CD4-positive, alpha-beta T cell (primary cell): ENCODE results near the gene ERH. TPM values are rescaled to one million over a fixed set of nuclear protein-coding genes. Genes with fewer than 3 reads are reported as not detected.
A peak's percentile ranks its signal among the peaks of the same experiment; 100 is the strongest.

Experiments
- ATAC-seq: fragments of 200-7000 bp; cut with Tn5 transposase; one replicate; pipeline ENCODE4 v1.10.0; 2022; ENCODE audit warnings: mild to moderate bottlenecking; ENCODE audit not compliant: poor library complexity
- CTCF ChIA-PET: fragments of 350-600 bp; sonication (Branson Sonifier 250); formaldehyde crosslinking; loops from one replicate; lab custom pipeline; 2021; ENCODE audit warnings: antibody characterized with exemption, inconsistent platforms; lab: Charles Lee
- POLR2A ChIA-PET: fragments of 350-600 bp; sonication (Branson Sonifier 250); formaldehyde crosslinking; loops from one replicate; lab custom pipeline; 2021; ENCODE audit warnings: antibody characterized with exemption, inconsistent platforms; lab: Charles Lee
- DNase-seq, 14 experiments: peaks; one replicate each; pipeline ENCODE4 v3.0.0-alpha.2; 2013 to 2020; ENCODE audit warnings: mixed read lengths in 2 of 14
- H3K27ac ChIP-seq, 2 donors: one replicate each; pipeline versions ENCODE4 v1.5.1 to v1.7.0; 2013; ENCODE audit warnings: low read length in 2 of 2, low read depth in 1 of 2, mild to moderate bottlenecking in 1 of 2
- H3K27me3 ChIP-seq, 2 experiments: 1 replicate in 1 of 2; 2 replicates in 1 of 2; pipeline versions ENCODE4 v1.6.1 to v1.7.0; 2013; ENCODE audit warnings: low read length in 2 of 2, control low read depth in 1 of 2, mild to moderate bottlenecking in 1 of 2, moderate library complexity in 1 of 2; ENCODE audit not compliant: insufficient read depth in 2 of 2, control insufficient read depth in 1 of 2
- H3K36me3 ChIP-seq: one replicate; pipeline ENCODE4 v1.6.1; 2013; ENCODE audit warnings: low read length, control low read depth; ENCODE audit not compliant: insufficient read depth
- H3K4me1 ChIP-seq: one replicate; pipeline ENCODE4 v1.6.1; 2013; ENCODE audit warnings: low read length, control low read depth; ENCODE audit not compliant: insufficient read depth
- H3K4me3 ChIP-seq: one replicate; pipeline ENCODE4 v1.5.1; 2013; ENCODE audit warnings: mild to moderate bottlenecking, low read length, moderate library complexity
- H3K9me3 ChIP-seq, 2 experiments: 1 replicate in 1 of 2; 2 replicates in 1 of 2; pipeline versions ENCODE4 v1.6.1 to v1.7.0; 2013; ENCODE audit warnings: low read length in 2 of 2, mild to moderate bottlenecking in 2 of 2, control low read depth in 1 of 2, moderate library complexity in 1 of 2; ENCODE audit not compliant: control insufficient read depth in 1 of 2, insufficient read depth in 1 of 2
- H3K27ac Mint-ChIP-seq: one replicate; pipeline ENCODE4 v1.8.0; 2020; ENCODE audit warnings: mixed read lengths
- H3K27me3 Mint-ChIP-seq: one replicate; pipeline ENCODE4 v1.8.0; 2021; ENCODE audit warnings: mixed read lengths
- H3K36me3 Mint-ChIP-seq: one replicate; pipeline ENCODE4 v1.8.0; 2021; ENCODE audit warnings: low read depth, mixed read lengths
- H3K4me1 Mint-ChIP-seq: one replicate; pipeline ENCODE4 v1.8.0; 2021; ENCODE audit warnings: low read depth, mixed read lengths
- H3K4me3 Mint-ChIP-seq: one replicate; pipeline ENCODE4 v1.8.0; 2020; ENCODE audit warnings: mild to moderate bottlenecking, mixed read lengths
- H3K9me3 Mint-ChIP-seq: one replicate; pipeline ENCODE4 v1.8.0; 2020; ENCODE audit warnings: mixed read lengths
- CTCF ChIP-seq: fragments of 200-600 bp; IDR thresholded peaks from one replicate; pipeline ENCODE4 v1.8.0; 2022; ENCODE audit warnings: antibody characterized with exemption, mild to moderate bottlenecking
- intact Hi-C, 2 experiments: fragments of 100-400 bp; cut with DNase I in 1 of 2; cut with micrococcal nuclease in 1 of 2; formaldehyde crosslinking; loops; one replicate each; pipeline versions ENCODE4 v1.15.1 to v1.9.0; 2023 to 2025; cut with DNase I, micrococcal nuclease
- total RNA-seq, 174 experiments: library from RNA in 2 of 174; stranded (reverse) in 2 of 174; gene quantifications; one replicate each; pipeline ENCODE4 v1.2.3 and lab custom pipeline; 2021 to 2026

The ERH gene
- total RNA-seq, 2 experiments from 2014 or later, result 87.0 to 96.3 TPM

DNA sequence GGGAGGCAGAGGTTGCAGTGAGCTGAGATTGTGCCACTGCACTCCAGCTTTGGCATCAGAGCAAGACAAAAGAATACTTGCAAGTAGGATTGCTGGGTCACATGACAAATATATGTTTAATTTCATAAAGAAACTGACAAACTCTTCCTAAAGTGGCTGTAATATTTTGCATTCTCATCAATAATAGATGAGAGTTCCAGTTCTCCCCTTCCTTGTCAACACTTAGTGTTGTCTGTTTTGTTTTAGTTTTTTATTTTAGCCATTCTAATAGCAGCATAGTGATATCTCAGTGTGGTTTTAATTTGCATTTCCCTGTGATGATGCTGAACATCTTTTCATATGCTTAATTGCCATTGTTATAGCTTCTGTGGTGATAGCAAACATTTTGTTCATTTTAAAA, 31.5 kb upstream of the ERH start:
- no peak overlapping the region for H3K4me3 ChIP-seq
- DNase-seq, result no peak
- no peak overlapping the region for H3K4me3 Mint-ChIP-seq
- peaks cover 10% of the 10 kb centered on the region for H3K4me1 Mint-ChIP-seq
- H3K27ac Mint-ChIP-seq, result no peak overlapping the region
- peaks cover 2% of the 10 kb centered on the region for H3K9me3 Mint-ChIP-seq
- POLR2A ChIA-PET, result no interaction called here
- no peak for TF ChIP-seq CTCF
- no peaks in the 10 kb centered on the region for H3K27me3 Mint-ChIP-seq
- CTCF ChIA-PET, result no interaction called here
- H3K27ac ChIP-seq, result no peak overlapping the region
- peaks cover 58% of the 10 kb centered on the region for H3K36me3 Mint-ChIP-seq
- ATAC-seq, result no peak
- no peaks in the 10 kb centered on the region for H3K4me1 ChIP-seq
- no peaks in the 10 kb centered on the region for H3K27me3 ChIP-seq
- intact Hi-C loops, result no loop called here
- peaks cover 32% of the 10 kb centered on the region for H3K36me3 ChIP-seq
- H3K9me3 ChIP-seq, result no peaks in the 10 kb centered on the region

- no peaks in the 10 kb centered on the region for H3K4me1 ChIP-seq
- POLR2A ChIA-PET, result interaction anchor here (0.7 kb wide), 1 partner anchor 49 kb away, joined by 3 read pairs; no protein-coding TSS in a partner anchor
- intact Hi-C loops, result no loop called here
- H3K27ac ChIP-seq, result no peak overlapping the region
- Mint-ChIP-seq H3K9me3 (peaks cover 2% of the 10 kb centered on the region), H3K27me3 (no peaks in the 10 kb centered on the region), H3K36me3 (peaks cover 66% of the 10 kb centered on the region), H3K4me1 (peaks cover 10% of the 10 kb centered on the region), H3K27ac (no peak overlapping the region), H3K4me3 (no peak overlapping the region)
- DNase-seq (peak in 3 of 14 experiments; percentile 9 to 15 (median 15)), ATAC-seq (no peak)
- CTCF ChIA-PET, result no interaction called here
- peaks cover 41% of the 10 kb centered on the region for H3K36me3 ChIP-seq
- no peaks in the 10 kb centered on the region for H3K9me3 ChIP-seq
- no peaks in the 10 kb centered on the region for H3K27me3 ChIP-seq
- no peak for TF ChIP-seq CTCF
- no peak overlapping the region for H3K4me3 ChIP-seq
These were observed 30.3 kb upstream of the ERH start for GRCh38 chr14:69428289-69428998.

GRCh38 chr14:69427596-69427995, 29.5 kb upstream of the ERH start:
- no peak overlapping the region for H3K4me3 Mint-ChIP-seq
- intact Hi-C loops, result no loop called here
- H3K4me1 ChIP-seq, result no peaks in the 10 kb centered on the region
- peaks cover 7% of the 10 kb centered on the region for H3K4me1 Mint-ChIP-seq
- H3K27ac ChIP-seq, result no peak overlapping the region
- ChIA-PET CTCF (no interaction called here), POLR2A (no interaction called here)
- peaks cover 41% of the 10 kb centered on the region for H3K36me3 ChIP-seq
- peaks cover 2% of the 10 kb centered on the region for H3K9me3 Mint-ChIP-seq
- ATAC-seq (no peak), DNase-seq (no peak)
- no peaks in the 10 kb centered on the region for H3K27me3 ChIP-seq
- H3K36me3 Mint-ChIP-seq, result peaks cover 62% of the 10 kb centered on the region
- no peak for TF ChIP-seq CTCF
- no peak overlapping the region for H3K4me3 ChIP-seq
- no peaks in the 10 kb centered on the region for H3K9me3 ChIP-seq
- H3K27ac Mint-ChIP-seq, result no peak overlapping the region
- H3K27me3 Mint-ChIP-seq, result no peaks in the 10 kb centered on the region
